Measurements from ENCODE around the gene CCDC142.

CCDC142 gene

DNA sequence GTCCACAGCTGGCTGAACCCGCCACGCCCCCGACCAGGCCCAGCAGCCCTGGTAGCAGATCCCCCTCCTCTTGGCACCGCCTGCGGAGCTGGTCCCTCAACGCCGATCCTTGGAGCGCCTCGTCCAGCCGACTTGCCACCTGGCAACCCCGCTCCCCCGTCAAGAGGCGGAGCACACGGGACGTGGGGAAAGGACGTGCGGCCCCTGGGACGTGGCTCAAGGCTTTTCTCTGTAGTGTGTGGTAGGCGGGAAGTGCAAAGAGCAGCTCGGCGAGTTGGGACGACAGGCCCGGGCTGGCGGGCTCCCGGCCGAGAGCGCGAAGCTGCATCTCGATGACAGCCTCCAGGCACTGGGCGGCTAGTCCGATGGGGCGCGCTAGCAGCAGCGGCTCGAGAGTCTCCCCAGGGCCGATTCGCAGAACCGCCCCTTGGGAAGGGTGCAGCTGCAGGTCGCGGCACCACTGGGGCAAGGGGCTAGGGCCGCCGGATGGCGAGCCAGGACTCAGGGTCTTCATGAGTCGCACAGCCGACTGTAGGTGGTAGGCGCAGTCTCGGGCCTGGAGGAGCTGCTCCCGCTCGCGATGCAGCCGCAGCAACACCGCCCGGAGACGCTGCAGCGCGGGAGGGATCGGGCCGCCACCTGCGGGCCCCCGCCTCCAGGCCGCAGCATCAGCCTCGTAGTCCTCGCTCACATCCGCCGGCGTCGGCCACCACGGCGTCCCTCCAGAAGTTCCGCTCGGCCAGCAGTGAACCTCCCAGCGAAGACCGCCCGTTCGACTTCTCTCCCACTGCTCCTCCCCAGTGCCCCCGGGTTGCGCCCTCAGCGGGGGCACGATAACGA lies 617 bp downstream of the CCDC142 start:
- Histone ChIP-seq H3K9me3 (no peaks in the 10 kb centered on the region), H3K27me3 (no peaks in the 10 kb centered on the region), H3K4me1 (peaks cover 0 to 35% (median 26%) of the 10 kb centered on the region in 4 donors), H3K4me3 (peak overlapping the region; percentile 84 to 86), H3K27ac (peak overlapping the region; percentile 83 to 95), H3K36me3 (peaks cover 17 to 53% (median 26%) of the 10 kb centered on the region in 3 donors)
- TF ChIP-seq, protein P1, sequence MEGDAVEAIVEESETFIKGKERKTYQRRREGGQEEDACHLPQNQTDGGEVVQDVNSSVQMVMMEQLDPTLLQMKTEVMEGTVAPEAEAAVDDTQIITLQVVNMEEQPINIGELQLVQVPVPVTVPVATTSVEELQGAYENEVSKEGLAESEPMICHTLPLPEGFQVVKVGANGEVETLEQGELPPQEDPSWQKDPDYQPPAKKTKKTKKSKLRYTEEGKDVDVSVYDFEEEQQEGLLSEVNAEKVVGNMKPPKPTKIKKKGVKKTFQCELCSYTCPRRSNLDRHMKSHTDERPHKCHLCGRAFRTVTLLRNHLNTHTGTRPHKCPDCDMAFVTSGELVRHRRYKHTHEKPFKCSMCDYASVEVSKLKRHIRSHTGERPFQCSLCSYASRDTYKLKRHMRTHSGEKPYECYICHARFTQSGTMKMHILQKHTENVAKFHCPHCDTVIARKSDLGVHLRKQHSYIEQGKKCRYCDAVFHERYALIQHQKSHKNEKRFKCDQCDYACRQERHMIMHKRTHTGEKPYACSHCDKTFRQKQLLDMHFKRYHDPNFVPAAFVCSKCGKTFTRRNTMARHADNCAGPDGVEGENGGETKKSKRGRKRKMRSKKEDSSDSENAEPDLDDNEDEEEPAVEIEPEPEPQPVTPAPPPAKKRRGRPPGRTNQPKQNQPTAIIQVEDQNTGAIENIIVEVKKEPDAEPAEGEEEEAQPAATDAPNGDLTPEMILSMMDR (IDR thresholded peaks at IDR 0.05) = no peak
- DNase-seq = peak; percentile 67
- intact Hi-C loops (cut with DNase I; ENCODE audit: low total_unique reads) = loop anchor here (2.0 to 5.0 kb wide), 2 partner anchors 27 to 45 kb away; partner anchors contain the start of genes AUP1, DQX1, HTRA2 and INO80B

DNA sequence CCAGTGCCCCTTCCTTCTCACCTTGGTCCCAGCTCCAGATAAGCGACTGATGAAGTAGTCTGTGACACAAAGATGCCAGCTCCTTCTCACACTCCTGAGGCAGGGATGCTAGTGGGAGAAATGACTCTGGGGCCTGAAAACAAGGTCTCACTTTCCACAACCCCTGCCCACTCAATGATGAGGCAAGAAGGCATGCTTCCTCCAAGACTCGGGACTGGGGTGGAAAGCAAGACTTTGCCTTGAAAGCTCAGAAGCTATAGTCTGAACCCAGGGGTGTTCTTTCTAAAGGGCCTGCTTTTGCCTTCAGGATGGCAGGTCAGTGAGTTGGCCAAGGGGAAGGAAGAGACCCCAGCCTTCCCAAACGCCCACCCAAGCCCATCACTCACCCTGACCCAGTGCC lies 1.4 kb downstream of the CCDC142 start:
- Histone ChIP-seq H3K27me3 (no peaks in the 10 kb centered on the region), H3K27ac (peak overlapping the region; percentile 83 to 95), H3K4me3 (peak overlapping the region; percentile 84 to 86), H3K36me3 (peaks cover 10 to 50% (median 26%) of the 10 kb centered on the region in 3 donors), H3K9me3 (no peaks in the 10 kb centered on the region), H3K4me1 (peaks cover 0 to 35% (median 26%) of the 10 kb centered on the region in 4 donors)
- DNase-seq = no peak
- TF ChIP-seq, protein P1 (IDR thresholded peaks at IDR 0.05) = no peak
- intact Hi-C loops (cut with DNase I; ENCODE audit: low total_unique reads) = loop anchor here (5.0 kb wide), 1 partner anchor 46 kb away; the partner anchor contains the start of genes AUP1, DQX1 and HTRA2

DNA sequence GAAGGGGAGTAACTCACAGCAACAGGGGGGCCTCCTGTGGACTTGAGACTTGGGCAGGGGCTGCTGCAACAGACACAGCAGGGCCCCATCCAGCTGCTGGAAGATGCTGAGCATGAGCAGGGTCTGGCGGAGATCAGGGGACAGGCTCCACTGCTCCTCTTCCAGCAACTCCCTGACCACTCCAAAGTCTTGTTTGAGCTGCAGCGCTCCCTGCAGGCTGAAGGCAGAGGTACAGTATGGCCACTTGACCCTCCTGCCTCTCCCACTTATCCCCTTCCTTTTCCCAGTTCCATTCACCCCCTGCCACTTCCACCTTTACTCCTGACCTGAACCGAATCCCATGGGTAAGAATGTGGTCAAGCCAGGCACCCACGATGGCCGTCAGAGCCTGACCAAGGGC lies 7.9 kb downstream of the CCDC142 start:
- Histone ChIP-seq H3K27ac (no peak overlapping the region), H3K9me3 (no peaks in the 10 kb centered on the region), H3K4me3 (no peak overlapping the region), H3K36me3 (peaks cover 15 to 47% (median 26%) of the 10 kb centered on the region in 3 donors), H3K4me1 (peaks cover 0 to 25% (median 15%) of the 10 kb centered on the region in 4 donors), H3K27me3 (no peaks in the 10 kb centered on the region)
- TF ChIP-seq, protein P1 (IDR thresholded peaks at IDR 0.05) = no peak
- no peak for DNase-seq
- intact Hi-C loops (cut with DNase I; ENCODE audit: low total_unique reads) = no loop called here

DNA sequence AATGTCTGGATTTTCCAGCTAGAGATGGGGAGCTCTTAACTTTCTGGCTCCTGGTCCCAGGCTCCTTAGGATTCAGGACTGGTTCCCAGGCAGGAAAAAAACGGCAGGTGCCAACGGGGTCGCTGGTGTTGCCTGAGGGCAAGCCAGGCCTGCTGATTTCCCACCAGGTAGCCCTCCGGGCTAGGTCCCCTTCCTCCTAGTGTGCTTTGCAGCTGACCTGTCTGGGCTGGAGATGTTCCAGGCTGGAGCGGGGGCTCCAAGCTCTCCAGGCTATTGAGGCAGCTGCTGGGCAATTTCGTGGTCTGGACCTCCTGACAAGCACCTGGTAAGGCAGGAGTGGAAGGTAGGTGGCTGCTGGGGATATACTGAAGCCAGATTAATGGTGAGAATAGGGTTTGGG lies 8.3 kb downstream of the CCDC142 start:
- DNase-seq = no peak
- no peak overlapping the region for H3K4me3 ChIP-seq
- H3K27me3 ChIP-seq = no peaks in the 10 kb centered on the region
- TF ChIP-seq, protein P1 (IDR thresholded peaks at IDR 0.05) = no peak
- H3K4me1 ChIP-seq = peaks cover 0 to 25% (median 13%) of the 10 kb centered on the region in 4 donors
- intact Hi-C loops (cut with DNase I; ENCODE audit: low total_unique reads) = no loop called here
- H3K27ac ChIP-seq = no peak overlapping the region
- H3K36me3 ChIP-seq = peaks cover 15 to 43% (median 26%) of the 10 kb centered on the region in 3 donors
- no peaks in the 10 kb centered on the region for H3K9me3 ChIP-seq

DNA sequence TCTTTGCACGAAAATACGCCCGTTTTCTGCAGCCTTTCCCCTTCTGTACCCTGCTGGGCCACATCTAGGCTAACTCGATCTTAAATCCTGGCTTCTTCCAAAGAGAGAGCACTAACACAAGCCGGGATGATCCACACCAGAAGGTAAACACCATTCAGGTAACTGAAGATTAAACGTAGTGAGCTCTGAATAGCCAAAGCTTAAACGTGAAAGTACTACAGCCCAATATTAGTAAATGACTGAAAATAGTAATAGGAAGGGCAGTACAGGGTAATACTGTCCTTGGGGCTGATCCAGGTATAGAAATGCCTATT lies 9.9 kb downstream of the CCDC142 start:
- no peak for DNase-seq
- Histone ChIP-seq H3K36me3 (peaks cover 15 to 38% (median 15%) of the 10 kb centered on the region in 3 donors), H3K27me3 (no peaks in the 10 kb centered on the region), H3K4me3 (peak overlapping the region; percentile 61 to 69), H3K27ac (peak overlapping the region; percentile 78 to 85), H3K9me3 (no peaks in the 10 kb centered on the region), H3K4me1 (peaks cover 0 to 25% (median 13%) of the 10 kb centered on the region in 4 donors)
- intact Hi-C loops (cut with DNase I; ENCODE audit: low total_unique reads) = no loop called here
- TF ChIP-seq, protein P1 (IDR thresholded peaks at IDR 0.05) = no peak

Measured in tibial artery (tissue), 4 donors.